ENCODE measurements around the gene S100A16. TPM values are rescaled to one million over a fixed set of nuclear protein-coding genes. Genes with fewer than 3 reads are reported as not detected.

S100A16 gene
- total RNA-seq, 1 donor from 2014 or later: 259 TPM

DNA sequence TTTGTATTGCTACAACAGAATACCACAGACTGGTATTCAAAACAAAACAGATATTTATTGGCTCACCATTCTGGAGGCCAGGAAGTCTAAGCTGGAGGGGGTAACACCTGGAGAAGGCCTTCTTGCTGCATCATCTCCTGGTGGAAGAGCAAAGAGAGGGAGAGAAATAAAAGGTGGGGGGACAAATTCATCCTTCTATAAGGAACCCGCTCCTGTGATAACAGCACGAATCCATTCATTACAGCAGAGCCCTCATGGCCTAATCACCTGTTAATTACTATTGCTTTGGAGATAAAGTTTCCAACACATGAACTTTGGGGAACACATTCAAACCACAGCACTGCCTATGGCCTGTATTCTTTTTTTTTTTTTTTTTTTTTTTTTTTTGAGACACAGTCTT, 52.7 kb downstream of the S100A16 start:
- no peaks in the 10 kb centered on the region for H3K27me3 ChIP-seq
- TF ChIP-seq POLR2AphosphoS5 (IDR thresholded peaks at IDR 0.05; ENCODE audit: insufficient read depth in 1 of 2, low read depth in 1 of 2) (no peak), POLR2A (IDR thresholded peaks at IDR 0.05) (no peak)
- TF ChIP-seq, protein P1, sequence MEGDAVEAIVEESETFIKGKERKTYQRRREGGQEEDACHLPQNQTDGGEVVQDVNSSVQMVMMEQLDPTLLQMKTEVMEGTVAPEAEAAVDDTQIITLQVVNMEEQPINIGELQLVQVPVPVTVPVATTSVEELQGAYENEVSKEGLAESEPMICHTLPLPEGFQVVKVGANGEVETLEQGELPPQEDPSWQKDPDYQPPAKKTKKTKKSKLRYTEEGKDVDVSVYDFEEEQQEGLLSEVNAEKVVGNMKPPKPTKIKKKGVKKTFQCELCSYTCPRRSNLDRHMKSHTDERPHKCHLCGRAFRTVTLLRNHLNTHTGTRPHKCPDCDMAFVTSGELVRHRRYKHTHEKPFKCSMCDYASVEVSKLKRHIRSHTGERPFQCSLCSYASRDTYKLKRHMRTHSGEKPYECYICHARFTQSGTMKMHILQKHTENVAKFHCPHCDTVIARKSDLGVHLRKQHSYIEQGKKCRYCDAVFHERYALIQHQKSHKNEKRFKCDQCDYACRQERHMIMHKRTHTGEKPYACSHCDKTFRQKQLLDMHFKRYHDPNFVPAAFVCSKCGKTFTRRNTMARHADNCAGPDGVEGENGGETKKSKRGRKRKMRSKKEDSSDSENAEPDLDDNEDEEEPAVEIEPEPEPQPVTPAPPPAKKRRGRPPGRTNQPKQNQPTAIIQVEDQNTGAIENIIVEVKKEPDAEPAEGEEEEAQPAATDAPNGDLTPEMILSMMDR (IDR thresholded peaks at IDR 0.05): no peak
- intact Hi-C loops (cut with DNase I): no loop called here

DNA sequence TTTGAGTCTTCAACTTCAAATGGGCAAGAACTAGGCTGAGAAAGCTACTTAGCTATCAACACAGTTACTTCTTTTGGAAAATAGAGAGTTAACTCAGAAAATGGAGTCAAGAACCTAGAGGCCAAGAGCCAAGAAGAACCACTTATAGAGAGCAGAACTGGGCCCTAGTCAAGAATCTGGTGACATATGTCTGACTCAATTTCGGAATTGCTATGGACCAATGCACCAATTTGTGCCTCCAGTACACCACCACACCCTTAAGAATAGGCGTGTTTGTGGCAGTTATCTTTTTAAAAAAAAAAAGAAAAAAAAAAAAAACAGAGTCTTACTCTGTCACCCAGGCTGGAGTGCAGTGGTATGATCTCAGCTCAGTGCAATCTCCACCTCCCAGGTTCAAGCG, 55.1 kb downstream of the S100A16 start:
- H3K4me3 ChIP-seq: no peak overlapping the region
- no peaks in the 10 kb centered on the region for H3K27me3 ChIP-seq
- TF ChIP-seq, protein P1 (IDR thresholded peaks at IDR 0.05): no peak
- TF ChIP-seq POLR2A (IDR thresholded peaks at IDR 0.05) (no peak), POLR2AphosphoS5 (IDR thresholded peaks at IDR 0.05; ENCODE audit: insufficient read depth in 1 of 2, low read depth in 1 of 2) (no peak)
- H3K9me3 ChIP-seq: no peaks in the 10 kb centered on the region
- intact Hi-C loops (cut with DNase I): no loop called here
- DNase-seq (ENCODE audit: extremely low spot score in 2 of 2): no peak
- H3K36me3 ChIP-seq: no peaks in the 10 kb centered on the region
- H3K27ac ChIP-seq: no peak overlapping the region
- H3K4me1 ChIP-seq: peaks cover 23% of the 10 kb centered on the region

More for the DNA sequence above, 52.7 kb downstream of the S100A16 start:
- Histone ChIP-seq H3K36me3 (no peaks in the 10 kb centered on the region), H3K27ac (no peak overlapping the region), H3K4me1 (peaks cover 3% of the 10 kb centered on the region), H3K4me3 (no peak overlapping the region), H3K9me3 (no peaks in the 10 kb centered on the region)
- no peak for DNase-seq (ENCODE audit: extremely low spot score in 2 of 2)

Other genes starting within 250 kb of the S100A16 start
- gene S100A12, start 237.5 kb downstream of the S100A16 start, total RNA-seq: 4.2 TPM
- 1,155 TPM for gene S100A8, start 222.1 kb downstream of the S100A16 start, total RNA-seq
- gene S100A7A, start 196.6 kb downstream of the S100A16 start, total RNA-seq: not detected
- gene S100A7, start 152.5 kb downstream of the S100A16 start, total RNA-seq: 36.6 TPM
- 562 TPM for gene S100A6, start 77.1 kb downstream of the S100A16 start, total RNA-seq
- gene S100A5, start 72.2 kb downstream of the S100A16 start, total RNA-seq: not detected
- gene S100A4, start 67.3 kb downstream of the S100A16 start, total RNA-seq: 375 TPM
- gene S100A3, start 63.9 kb downstream of the S100A16 start, total RNA-seq: 9.6 TPM
- 470 TPM for gene S100A2, start 47.3 kb downstream of the S100A16 start, total RNA-seq
- gene S100A14, start 3.2 kb upstream of the S100A16 start, total RNA-seq: 323 TPM
- gene S100A13, start 14.4 kb upstream of the S100A16 start, total RNA-seq: 116 TPM
- gene S100A1, start 15.3 kb upstream of the S100A16 start, total RNA-seq: not detected
- gene CHTOP, start 20.9 kb upstream of the S100A16 start, total RNA-seq: 67.3 TPM
- gene SNAPIN, start 45.6 kb upstream of the S100A16 start, total RNA-seq: 43.2 TPM
- gene ILF2, start 57.9 kb upstream of the S100A16 start, total RNA-seq: 85.4 TPM
- 45.9 TPM for gene NPR1, start 65.6 kb upstream of the S100A16 start, total RNA-seq
- 45.9 TPM for gene INTS3, start 114.9 kb upstream of the S100A16 start, total RNA-seq
- 31.4 TPM for gene SLC27A3, start 162.3 kb upstream of the S100A16 start, total RNA-seq